AG08396 (cell line): Measurements from ENCODE around the gene MKRN1.
"Not testable (repeated sequence)": the region's sequence is repeated elsewhere in the genome, so short reads cannot be mapped to it uniquely, and the experiment has no call there.

ENCODE experiments used
- DNase-seq: peaks from one replicate; pipeline ENCODE4 v3.0.0; 2012; ENCODE audit warnings: low spot score, mixed read lengths

MKRN1 gene

GRCh38 chr7:140435252-140435895, 43.9 kb downstream of the MKRN1 start:
- peak; percentile 57 for DNase-seq

GRCh38 chr7:140433396-140433795, 45.9 kb downstream of the MKRN1 start:
- DNase-seq, result no peak

GRCh38 chr7:140426130-140426529, 53.2 kb downstream of the MKRN1 start:
- DNase-seq, result no peak

- no peak for DNase-seq
These were observed 53.6 kb downstream of the MKRN1 start for GRCh38 chr7:140425718-140426117.

- DNase-seq, result no peak
These were observed 55.8 kb downstream of the MKRN1 start for GRCh38 chr7:140423501-140423900.

GRCh38 chr7:140421521-140421920, 57.8 kb downstream of the MKRN1 start:
- DNase-seq, result no peak

- DNase-seq, result no peak
These were observed 60.7 kb downstream of the MKRN1 start for GRCh38 chr7:140418653-140419052.

- not testable (repeated sequence) for DNase-seq
These were observed 61.2 kb downstream of the MKRN1 start for GRCh38 chr7:140418156-140418472.

GRCh38 chr7:140417456-140418155, 61.7 kb downstream of the MKRN1 start:
- no peak for DNase-seq

GRCh38 chr7:140416560-140416959, 62.7 kb downstream of the MKRN1 start:
- no peak for DNase-seq

GRCh38 chr7:140415816-140416215, 63.5 kb downstream of the MKRN1 start:
- DNase-seq, result not testable (repeated sequence)

- DNase-seq, result no peak
These were observed 63.9 kb downstream of the MKRN1 start for GRCh38 chr7:140415361-140415760.

- DNase-seq, result no peak
These were observed 74.7 kb downstream of the MKRN1 start for GRCh38 chr7:140404565-140405065.

GRCh38 chr7:140403878-140404564, 75.3 kb downstream of the MKRN1 start, which contains the start of gene RAB19:
Gene RAB19, plus strand, starts transcription at chr7:140404058. Its CDS starts 3,589 bp downstream, at chr7:140407647.
- DNase-seq, result no peak
